ES-I3 (cell line): ENCODE data around the gene LAIR1.

ENCODE experiments used
- H3K36me3 ChIP-seq: 2 replicates; pipeline ENCODE4 v1.6.1; 2013; ENCODE audit warnings: mild to moderate bottlenecking, low read length, control low read depth, moderate library complexity; ENCODE audit not compliant: insufficient read depth
- H3K4me1 ChIP-seq: 2 replicates; pipeline ENCODE4 v1.6.1; 2013; ENCODE audit warnings: mild to moderate bottlenecking, control low read depth, low read length; ENCODE audit not compliant: insufficient read depth
- H3K9ac ChIP-seq: 2 replicates; pipeline ENCODE4 v1.6.1; 2013; ENCODE audit warnings: low read depth, mild to moderate bottlenecking, low read length, moderate library complexity
- H3K9me3 ChIP-seq: 2 replicates; pipeline ENCODE4 v1.6.1; 2013; ENCODE audit warnings: mild to moderate bottlenecking, low read length, moderate library complexity; ENCODE audit not compliant: control insufficient read depth, insufficient read depth

The LAIR1 gene, protein sequence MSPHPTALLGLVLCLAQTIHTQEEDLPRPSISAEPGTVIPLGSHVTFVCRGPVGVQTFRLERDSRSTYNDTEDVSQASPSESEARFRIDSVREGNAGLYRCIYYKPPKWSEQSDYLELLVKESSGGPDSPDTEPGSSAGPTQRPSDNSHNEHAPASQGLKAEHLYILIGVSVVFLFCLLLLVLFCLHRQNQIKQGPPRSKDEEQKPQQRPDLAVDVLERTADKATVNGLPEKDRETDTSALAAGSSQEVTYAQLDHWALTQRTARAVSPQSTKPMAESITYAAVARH

DNA sequence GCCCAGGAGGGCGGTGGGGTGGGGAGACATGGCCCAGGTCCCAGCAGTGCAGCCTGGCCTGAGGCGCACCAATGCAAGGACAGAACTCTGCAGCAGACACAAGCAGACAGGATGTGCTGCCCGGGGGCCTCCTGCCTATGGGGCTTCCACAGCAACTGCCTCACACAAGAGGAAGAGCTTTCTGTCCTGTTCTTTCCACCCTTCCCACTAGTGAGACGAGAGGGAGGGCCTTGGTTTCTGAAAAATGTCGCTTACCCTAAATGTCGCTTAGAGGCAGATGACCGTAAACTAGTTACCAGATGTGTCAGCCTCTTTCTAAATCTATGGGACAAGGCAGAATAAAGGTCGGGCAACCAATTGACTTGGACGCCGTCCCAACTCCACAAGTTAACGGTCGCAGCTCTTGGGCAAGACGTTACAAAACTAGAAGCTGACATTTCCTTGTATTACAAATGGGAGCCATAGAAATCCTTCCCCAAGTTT lies at the start of gene LAIR1:
Gene LAIR1, minus strand, starts transcription at position 157 of the 483 bp plus-strand sequence. Its CDS starts 127 bp downstream, at position 30.
- Histone ChIP-seq H3K9ac (no peak within 1 kb of the TSS), H3K36me3 (no peaks in the 10 kb centered on the region), H3K9me3 (no peaks in the 10 kb centered on the region), H3K4me1 (peaks cover 6% of the 10 kb centered on the region; the same call in 1 of the 2 replicates)

DNA sequence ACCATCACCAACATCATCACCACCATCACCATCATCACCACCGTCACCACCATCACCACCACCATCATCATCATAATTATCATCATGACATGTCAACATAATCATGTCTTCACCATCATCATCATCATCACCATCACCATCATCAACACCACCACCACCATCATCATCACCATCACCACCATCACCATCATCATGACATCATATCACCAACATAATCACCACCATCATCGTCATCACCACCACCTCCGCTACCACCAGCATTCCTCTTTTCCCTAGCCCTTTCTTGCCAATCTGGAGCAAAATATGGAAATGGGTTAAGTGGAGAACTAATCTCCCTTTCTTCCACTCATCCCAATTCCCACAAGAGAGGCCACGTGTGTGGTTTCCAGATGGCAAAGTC lies 49.4 kb upstream of the LAIR1 start:
- Histone ChIP-seq H3K9me3 (no peaks in the 10 kb centered on the region), H3K36me3 (no peaks in the 10 kb centered on the region), H3K9ac (no peak overlapping the region), H3K4me1 (peaks cover 12% of the 10 kb centered on the region; the same call in 1 of the 2 replicates)

DNA sequence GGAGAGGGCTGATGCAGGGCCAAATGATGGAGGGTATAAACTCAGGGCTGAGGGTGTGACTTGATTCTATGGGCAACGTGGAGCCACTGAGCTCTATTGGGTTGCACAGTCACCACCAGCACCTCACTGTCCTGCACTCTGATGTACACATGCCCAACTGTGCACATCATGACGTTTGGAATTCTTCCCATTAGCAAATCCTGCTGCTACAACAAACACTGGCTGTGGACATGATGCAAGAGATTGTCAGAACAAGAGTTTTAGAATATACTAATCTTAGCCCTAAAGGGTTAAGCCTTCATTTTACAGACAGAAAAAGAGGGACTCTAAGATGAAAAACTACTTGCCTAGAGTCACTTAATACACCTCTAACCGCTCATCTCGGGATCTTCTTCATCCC lies 48.1 kb upstream of the LAIR1 start:
- Histone ChIP-seq H3K9me3 (no peaks in the 10 kb centered on the region), H3K36me3 (no peaks in the 10 kb centered on the region), H3K4me1 (peaks cover 2% of the 10 kb centered on the region; the same call in 1 of the 2 replicates), H3K9ac (no peak overlapping the region)

- Histone ChIP-seq H3K4me1 (no peaks in the 10 kb centered on the region), H3K36me3 (no peaks in the 10 kb centered on the region), H3K9me3 (no peaks in the 10 kb centered on the region; the same call in 1 of the 2 replicates), H3K9ac (no peak overlapping the region)
Measured at GRCh38 chr19:54411033-54411432, 46.3 kb upstream of the LAIR1 start.

DNA sequence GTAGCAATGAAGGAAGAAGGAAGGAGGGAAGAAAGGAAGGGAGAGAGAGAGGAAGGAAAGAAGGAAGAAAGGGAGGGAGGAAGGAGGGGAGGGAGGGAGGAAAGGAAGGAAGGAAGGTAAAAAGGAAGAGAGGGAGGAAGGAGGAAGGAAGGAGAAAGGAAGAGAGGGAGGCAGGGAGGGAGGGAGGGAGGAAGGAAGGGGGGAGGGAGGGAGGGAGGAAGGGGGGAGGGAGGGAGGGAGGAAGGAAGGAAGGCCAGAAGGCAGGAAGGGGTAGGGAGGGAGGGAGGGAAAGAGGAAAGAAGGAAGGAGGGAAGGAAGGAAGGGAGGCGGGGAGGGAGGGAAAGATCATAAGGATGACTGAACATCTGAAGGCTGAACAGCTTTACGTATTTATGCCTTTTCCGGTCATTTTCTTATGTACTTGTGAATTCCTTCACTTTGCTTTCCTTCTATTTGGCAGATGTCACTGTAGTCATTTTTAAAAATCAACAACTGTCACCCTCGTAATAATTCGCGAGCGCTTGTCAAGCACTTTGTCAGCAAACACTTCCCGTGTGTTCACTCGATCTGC lies 43.8 kb upstream of the LAIR1 start:
- Histone ChIP-seq H3K9ac (no peak overlapping the region), H3K9me3 (no peaks in the 10 kb centered on the region; the same call in 1 of the 2 replicates), H3K36me3 (no peaks in the 10 kb centered on the region), H3K4me1 (no peaks in the 10 kb centered on the region)

GRCh38 chr19:54407780-54408179 lies 43.0 kb upstream of the LAIR1 start:
- Histone ChIP-seq H3K4me1 (no peaks in the 10 kb centered on the region), H3K9me3 (no peaks in the 10 kb centered on the region; the same call in 1 of the 2 replicates), H3K9ac (no peak overlapping the region), H3K36me3 (no peaks in the 10 kb centered on the region)

GRCh38 chr19:54405628-54406027 lies 40.9 kb upstream of the LAIR1 start:
- H3K9ac ChIP-seq: no peak overlapping the region
- no peaks in the 10 kb centered on the region; the same call in 1 of the 2 replicates for H3K9me3 ChIP-seq
- H3K4me1 ChIP-seq: no peaks in the 10 kb centered on the region
- no peaks in the 10 kb centered on the region for H3K36me3 ChIP-seq

- Histone ChIP-seq H3K4me1 (no peaks in the 10 kb centered on the region), H3K9me3 (no peaks in the 10 kb centered on the region; the same call in 1 of the 2 replicates), H3K36me3 (no peaks in the 10 kb centered on the region), H3K9ac (no peak overlapping the region)
Measured at GRCh38 chr19:54403054-54403453, 38.3 kb upstream of the LAIR1 start.

- no peak overlapping the region for H3K9ac ChIP-seq
- H3K36me3 ChIP-seq: no peaks in the 10 kb centered on the region
- no peaks in the 10 kb centered on the region for H3K9me3 ChIP-seq
- no peaks in the 10 kb centered on the region for H3K4me1 ChIP-seq
Measured at GRCh38 chr19:54400913-54401312, 36.2 kb upstream of the LAIR1 start.

DNA sequence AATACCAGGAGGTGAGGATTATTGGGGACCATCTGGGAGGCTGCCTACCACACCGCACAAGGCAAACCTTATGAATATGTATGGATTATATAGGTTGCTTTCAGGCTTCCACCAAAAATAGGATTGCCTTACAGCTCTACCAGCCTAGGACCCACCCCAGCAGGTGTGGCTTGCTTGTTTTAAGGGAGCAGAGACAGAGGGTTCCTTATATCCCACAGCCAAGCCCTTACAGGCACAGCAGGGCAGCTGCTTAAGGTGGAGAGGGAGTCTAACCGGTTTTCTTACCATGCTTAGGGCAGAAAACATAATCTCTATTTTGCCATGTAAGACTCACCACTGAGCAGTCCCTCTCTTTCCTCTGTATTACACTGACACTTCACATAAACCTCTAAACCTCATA lies 34.5 kb upstream of the LAIR1 start:
- Histone ChIP-seq H3K9me3 (no peaks in the 10 kb centered on the region), H3K9ac (no peak overlapping the region), H3K4me1 (no peaks in the 10 kb centered on the region), H3K36me3 (no peaks in the 10 kb centered on the region)

DNA sequence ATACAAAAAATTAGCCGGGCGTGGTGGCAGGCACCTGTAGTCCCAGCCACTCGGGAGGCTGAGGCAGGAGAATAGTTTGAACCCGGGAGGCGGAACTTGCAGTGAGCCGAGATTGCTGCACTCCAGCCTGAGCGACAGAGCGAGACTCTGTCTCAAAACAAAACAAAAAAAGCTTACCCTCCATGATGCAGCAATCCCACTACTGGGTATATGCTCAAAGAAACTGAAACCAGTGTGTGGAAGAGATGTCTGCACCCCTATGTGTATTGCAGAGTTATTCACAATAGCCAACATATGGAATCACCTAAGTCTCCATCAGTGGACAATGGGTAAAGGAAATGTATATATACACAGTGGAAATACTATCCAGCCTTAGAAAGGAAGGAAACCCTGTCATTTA lies 31.0 kb upstream of the LAIR1 start:
- H3K4me1 ChIP-seq: peaks cover 8% of the 10 kb centered on the region
- no peaks in the 10 kb centered on the region for H3K9me3 ChIP-seq
- H3K36me3 ChIP-seq: no peaks in the 10 kb centered on the region
- H3K9ac ChIP-seq: no peak overlapping the region

GRCh38 chr19:54393381-54393780 lies 28.6 kb upstream of the LAIR1 start:
- H3K4me1 ChIP-seq: peaks cover 8% of the 10 kb centered on the region
- no peaks in the 10 kb centered on the region for H3K9me3 ChIP-seq
- no peaks in the 10 kb centered on the region for H3K36me3 ChIP-seq
- H3K9ac ChIP-seq: no peak overlapping the region

GRCh38 chr19:54392105-54392504 lies 27.4 kb upstream of the LAIR1 start:
- Histone ChIP-seq H3K9ac (no peak overlapping the region), H3K4me1 (peaks cover 8% of the 10 kb centered on the region), H3K36me3 (no peaks in the 10 kb centered on the region), H3K9me3 (no peaks in the 10 kb centered on the region)

GRCh38 chr19:54391589-54392061 lies 26.9 kb upstream of the LAIR1 start:
- Histone ChIP-seq H3K36me3 (no peaks in the 10 kb centered on the region), H3K9me3 (no peaks in the 10 kb centered on the region), H3K9ac (no peak overlapping the region), H3K4me1 (peaks cover 8% of the 10 kb centered on the region)
